HepG2 (cell line): ENCODE results near the gene ANKRD12. TPM values are rescaled to one million over a fixed set of nuclear protein-coding genes. Genes with fewer than 3 reads are reported as not detected.
A peak's percentile ranks its signal among the peaks of the same experiment; 100 is the strongest.

ENCODE experiments used
- ARHGAP35 ChIP-seq: sonication (generic); formaldehyde crosslinking; IDR thresholded peaks from 2 replicates; pipeline ENCODE4 v1.9.0; 2022; ENCODE audit warnings: mild to moderate bottlenecking, inconsistent platforms, moderate library complexity, missing genetic modification reagents, borderline replicate concordance
- ARNT2 ChIP-seq: sonication (generic); formaldehyde crosslinking; IDR thresholded peaks from 2 replicates; pipeline ENCODE4 v1.8.0; 2022; ENCODE audit warnings: mild to moderate bottlenecking, low read depth, missing genetic modification reagents, moderate library complexity
- CCDC6 ChIP-seq: sonication (generic); formaldehyde crosslinking; IDR thresholded peaks from 2 replicates; pipeline ENCODE4 v1.8.1; 2022; ENCODE audit warnings: mild to moderate bottlenecking, missing genetic modification reagents, moderate library complexity
- CREB3 ChIP-seq: sonication (generic); formaldehyde crosslinking; IDR thresholded peaks from 2 replicates; pipeline ENCODE4 v1.5.0; 2020; ENCODE audit warnings: missing genetic modification reagents
- CTCF ChIP-seq: sonication (generic); formaldehyde crosslinking; IDR thresholded peaks from 2 replicates; pipeline ENCODE4 v1.5.0; 2020; ENCODE audit warnings: mild to moderate bottlenecking, missing genetic modification reagents, moderate library complexity
- DBP ChIP-seq: sonication (generic); formaldehyde crosslinking; IDR thresholded peaks from 2 replicates; pipeline ENCODE4 v1.4.0; 2020; ENCODE audit warnings: missing genetic modification reagents; ENCODE audit errors: not compliant biosample characterization
- DMAP1 ChIP-seq: IDR thresholded peaks from 2 replicates; pipeline ENCODE4 v1.6.1; 2016
- DZIP1 ChIP-seq: sonication (generic); formaldehyde crosslinking; IDR thresholded peaks from 2 replicates; pipeline ENCODE4 v1.5.0; 2020; ENCODE audit warnings: mild to moderate bottlenecking, missing genetic modification reagents
- FOXK2 ChIP-seq: fragments of 450-650 bp; IDR thresholded peaks from 2 replicates; pipeline ENCODE4 v1.6.1; 2016
- HHEX ChIP-seq: IDR thresholded peaks from 2 replicates; pipeline ENCODE4 v1.6.1; 2016; ENCODE audit warnings: control low read depth
- KAT7 ChIP-seq: IDR thresholded peaks from 2 replicates; pipeline ENCODE4 v1.6.1; 2018; ENCODE audit warnings: borderline replicate concordance, missing compliant biosample characterization
- RXRB ChIP-seq: IDR thresholded peaks from 2 replicates; pipeline ENCODE4 v1.6.1; 2016; ENCODE audit warnings: borderline replicate concordance, missing genetic modification reagents, missing compliant biosample characterization
- SP2 ChIP-seq: sonication (generic); formaldehyde crosslinking; IDR thresholded peaks from 2 replicates; pipeline ENCODE4 v1.5.1; 2020; ENCODE audit warnings: mild to moderate bottlenecking, missing genetic modification reagents
- ZBTB20 ChIP-seq: sonication (generic); formaldehyde crosslinking; IDR thresholded peaks from 2 replicates; pipeline ENCODE4 v1.8.1; 2023; ENCODE audit warnings: missing genetic modification reagents, low read depth, mild to moderate bottlenecking, borderline replicate concordance
- ZBTB39 ChIP-seq: sonication (generic); formaldehyde crosslinking; IDR thresholded peaks from 2 replicates; pipeline ENCODE4 v1.5.0; 2020; ENCODE audit warnings: missing genetic modification reagents
- ZNF460 ChIP-seq: sonication (generic); formaldehyde crosslinking; IDR thresholded peaks from 2 replicates; pipeline ENCODE4 v1.5.1; 2020; ENCODE audit warnings: missing genetic modification reagents, mild to moderate bottlenecking, borderline replicate concordance
- ZNF468 ChIP-seq: sonication (generic); formaldehyde crosslinking; IDR thresholded peaks from 2 replicates; pipeline ENCODE4 v1.8.0; 2022; ENCODE audit warnings: mild to moderate bottlenecking, moderate library complexity, missing genetic modification reagents
- ZNF564 ChIP-seq: sonication (generic); formaldehyde crosslinking; IDR thresholded peaks from 2 replicates; pipeline ENCODE4 v1.8.1; 2023; ENCODE audit warnings: mild to moderate bottlenecking, missing genetic modification reagents
- ZNF674 ChIP-seq: sonication (generic); formaldehyde crosslinking; IDR thresholded peaks from 2 replicates; pipeline ENCODE4 v1.5.0; 2020; ENCODE audit warnings: low read depth, mild to moderate bottlenecking, missing genetic modification reagents
- ZNF713 ChIP-seq: sonication (generic); formaldehyde crosslinking; IDR thresholded peaks from 2 replicates; pipeline ENCODE4 v1.4.0; 2020; ENCODE audit warnings: mild to moderate bottlenecking, missing genetic modification reagents
- ZNF75D ChIP-seq: sonication (generic); formaldehyde crosslinking; IDR thresholded peaks from 2 replicates; pipeline ENCODE4 v1.8.1; 2023; ENCODE audit warnings: missing genetic modification reagents, mild to moderate bottlenecking, borderline replicate concordance
- ZNF879 ChIP-seq: sonication (generic); formaldehyde crosslinking; IDR thresholded peaks from 2 replicates; pipeline ENCODE4 v1.8.1; 2023; ENCODE audit warnings: missing genetic modification reagents
- polyA plus RNA-seq, 8 experiments: library from polyadenylated mRNA; depleted of rRNA in 3 of 8; stranded (reverse) in 7 of 8; unstranded in 1 of 8; fragments of >200 nt; fragmentation: Illumina TruSeq in 4 of 8; extraction: Trizol in 4 of 8; gene quantifications; 2 replicates each; pipeline versions ENCODE4 v1.2.1 to v1.2.3, GENCODE V29; 2011 to 2016; ENCODE audit warnings: low read depth in 4 of 8, missing spikeins in 1 of 8, mixed read lengths in 1 of 8; ENCODE audit not compliant: insufficient read depth in 1 of 8
- total RNA-seq, 5 experiments: library from RNA; depleted of rRNA; stranded (reverse); fragments of >200 nt; fragmentation: Illumina TruSeq; extraction: Trizol; gene quantifications; 2 replicates each; pipeline ENCODE4 v1.2.3, GENCODE V29; 2016; ENCODE audit warnings: low read depth in 1 of 5

ANKRD12 gene
- total and polyA plus RNA-seq, 2 of the 13 experiments (the other 11 are each of a cell fraction or from before 2014, with no cell fraction given) = 6.0 to 23.2 TPM

- TF ChIP-seq ZNF713 (no peak), ZNF460 (no peak), CCDC6 (CRISPR knock-in tag) (no peak), HHEX (0 out of 2 replicates have a peak, but pooled peaks have one; percentile 49), SP2 (CRISPR knock-in tag) (no peak), DMAP1 (CRISPR knock-in tag) (no peak), RXRB (CRISPR knock-in tag) (peak; percentile 77), ZNF879 (CRISPR knock-in tag) (no peak), KAT7 (CRISPR knock-in tag) (no peak), DBP (CRISPR knock-in tag) (no peak), ZNF564 (CRISPR knock-in tag) (no peak), CREB3 (CRISPR knock-in tag) (no peak), ZNF468 (CRISPR knock-in tag) (no peak), DZIP1 (CRISPR knock-in tag) (no peak), ZBTB20 (no peak), ARHGAP35 (CRISPR knock-in tag) (no peak), ZBTB39 (no peak), ARNT2 (no peak), ZNF75D (no peak), FOXK2 (no peak), ZNF674 (CRISPR knock-in tag) (no peak), CTCF (CRISPR knock-in tag) (no peak)
Observed at GRCh38 chr18:9094307-9095226, 42.0 kb upstream of the ANKRD12 start (continued).
